SK-N-SH treated with all-trans-retinoic acid at 6 μM for 48 hours (cell line): ENCODE measurements around the gene POU2AF3.

Source experiments
- ATAC-seq: fragments of 200-7000 bp; cut with Tn5 transposase; 3 replicates; pipeline ENCODE4 v1.9.1; 2020; ENCODE audit warnings: mild to moderate bottlenecking, moderate library complexity
- ARNTL ChIP-seq: fragments of 450-650 bp; formaldehyde crosslinking; IDR thresholded peaks from 2 replicates; pipeline ENCODE4 v1.5.0; 2020; ENCODE audit warnings: low read depth, mild to moderate bottlenecking, moderate library complexity, borderline replicate concordance
- BACH2 ChIP-seq: fragments of 250-450 bp; sonication (Bioruptor Pico); IDR thresholded peaks from 2 replicates; pipeline ENCODE4 v1.9.0; 2021; ENCODE audit warnings: mild to moderate bottlenecking, borderline replicate concordance
- CREB5 ChIP-seq: fragments of 250-450 bp; sonication (Bioruptor Pico); IDR thresholded peaks from 2 replicates; pipeline ENCODE4 v1.5.1; 2020; ENCODE audit warnings: low read depth, mild to moderate bottlenecking, moderate library complexity
- CSDC2 ChIP-seq: fragments of 250-450 bp; sonication (Bioruptor Pico); IDR thresholded peaks from 2 replicates; pipeline ENCODE4 v1.5.0; 2020; ENCODE audit warnings: mild to moderate bottlenecking, moderate library complexity
- CSRNP3 ChIP-seq: fragments of 250-450 bp; sonication (Bioruptor Pico); IDR thresholded peaks from 2 replicates; pipeline ENCODE4 v1.5.1; 2021; ENCODE audit warnings: mild to moderate bottlenecking, moderate library complexity
- ISL1 ChIP-seq: fragments of 250-450 bp; sonication (Bioruptor Pico); IDR thresholded peaks from 2 replicates; pipeline ENCODE4 v2.1.2; 2022; ENCODE audit warnings: mild to moderate bottlenecking, moderate library complexity
- OSR1 ChIP-seq: fragments of 250-450 bp; sonication (Bioruptor Pico); IDR thresholded peaks from 2 replicates; pipeline ENCODE4 v1.8.0; 2022; ENCODE audit warnings: moderate library complexity, mild to moderate bottlenecking, inconsistent platforms
- PATZ1 ChIP-seq: fragments of 250-450 bp; sonication (Bioruptor Pico); IDR thresholded peaks from 2 replicates; pipeline ENCODE4 v1.8.0; 2020; ENCODE audit warnings: mild to moderate bottlenecking, moderate library complexity, borderline replicate concordance
- POU6F1 ChIP-seq: fragments of 250-450 bp; sonication (Bioruptor Pico); IDR thresholded peaks from 2 replicates; pipeline ENCODE4 v1.8.0; 2021; ENCODE audit warnings: low read depth, mild to moderate bottlenecking, moderate library complexity, borderline replicate concordance
- PPARA ChIP-seq: fragments of 250-450 bp; sonication (Bioruptor Pico); IDR thresholded peaks from 2 replicates; pipeline ENCODE4 v1.5.0; 2020; ENCODE audit warnings: mild to moderate bottlenecking, borderline replicate concordance
- RARB ChIP-seq: fragments of 250-450 bp; sonication (Bioruptor Pico); IDR thresholded peaks from 2 replicates; pipeline ENCODE4 v1.8.0; 2021; ENCODE audit warnings: mild to moderate bottlenecking, moderate library complexity
- SNAI2 ChIP-seq: fragments of 250-450 bp; sonication (Bioruptor Pico); IDR thresholded peaks from 2 replicates; pipeline ENCODE4 v1.5.0; 2020; ENCODE audit warnings: mild to moderate bottlenecking, moderate library complexity
- TCF4 ChIP-seq: fragments of 250-450 bp; sonication (Bioruptor Pico); IDR thresholded peaks from 2 replicates; pipeline ENCODE4 v1.8.0; 2021; ENCODE audit warnings: mild to moderate bottlenecking, moderate library complexity, borderline replicate concordance
- TOX ChIP-seq: fragments of 250-450 bp; sonication (Bioruptor Pico); IDR thresholded peaks from 2 replicates; pipeline ENCODE4 v1.8.0; 2021; ENCODE audit warnings: mild to moderate bottlenecking, moderate library complexity, borderline replicate concordance
- TSHZ2 ChIP-seq: fragments of 250-450 bp; sonication (Bioruptor Pico); IDR thresholded peaks from 2 replicates; pipeline ENCODE4 v1.5.0; 2020; ENCODE audit warnings: mild to moderate bottlenecking, moderate library complexity
- ZC3H10 ChIP-seq: fragments of 250-450 bp; sonication (Bioruptor Pico); IDR thresholded peaks from 2 replicates; pipeline ENCODE4 v1.5.1; 2021; ENCODE audit warnings: mild to moderate bottlenecking, moderate library complexity
- ZFP3 ChIP-seq: fragments of 250-450 bp; sonication (Bioruptor Pico); IDR thresholded peaks from 2 replicates; pipeline ENCODE4 v1.5.0; 2020; ENCODE audit warnings: mild to moderate bottlenecking, moderate library complexity
- ZFP30 ChIP-seq: fragments of 450-650 bp; formaldehyde crosslinking; IDR thresholded peaks from 2 replicates; pipeline ENCODE4 v1.5.0; 2022; ENCODE audit warnings: mild to moderate bottlenecking, moderate library complexity
- ZNF565 ChIP-seq: fragments of 450-650 bp; formaldehyde crosslinking; conservative IDR thresholded peaks from 2 replicates; pipeline ENCODE4 v1.5.0; 2020; ENCODE audit warnings: low read depth, mild to moderate bottlenecking, moderate library complexity
- ZNF70 ChIP-seq: fragments of 450-650 bp; formaldehyde crosslinking; IDR thresholded peaks from 2 replicates; pipeline ENCODE4 v1.5.0; 2020; ENCODE audit warnings: mild to moderate bottlenecking, moderate library complexity
- ZNF8 ChIP-seq: fragments of 450-650 bp; formaldehyde crosslinking; IDR thresholded peaks from 2 replicates; pipeline ENCODE4 v1.5.0; 2020; ENCODE audit warnings: mild to moderate bottlenecking, moderate library complexity

The POU2AF3 gene

GRCh38 chr11:111308140-111308539 is 9.8 kb downstream of the POU2AF3 start:
- TF ChIP-seq TSHZ2 (CRISPR knock-in tag) (peak; percentile 65; the same call in 1 of the 2 replicates), ZNF70 (CRISPR knock-in tag) (no peak), ARNTL (CRISPR knock-in tag) (no peak), ZNF8 (no peak), OSR1 (CRISPR knock-in tag) (no peak)
- TF ChIP-seq, all 23 proteins: peak for 1
- peak; percentile 82 for ATAC-seq

- ATAC-seq: no peak
- TF ChIP-seq OSR1 (CRISPR knock-in tag) (no peak), TCF4 (CRISPR knock-in tag) (no peak), ZNF8 (no peak), CSDC2 (CRISPR knock-in tag) (no peak), TOX (CRISPR knock-in tag) (no peak), ISL1 (no peak), ZFP30 (CRISPR knock-in tag) (no peak), ZNF565 (CRISPR knock-in tag) (no peak), RARB (no peak), PATZ1 (no peak), ZC3H10 (no peak), CSRNP3 (CRISPR knock-in tag) (no peak), ARNTL (CRISPR knock-in tag) (no peak), POU6F1 (CRISPR knock-in tag) (no peak), SNAI2 (CRISPR knock-in tag) (no peak)
Observed at GRCh38 chr11:111309215-111309915, 11.0 kb downstream of the POU2AF3 start.

- no peak for ATAC-seq
- TF ChIP-seq CREB5 (no peak), TSHZ2 (CRISPR knock-in tag) (no peak), ZNF8 (no peak), SNAI2 (CRISPR knock-in tag) (no peak), TCF4 (CRISPR knock-in tag) (no peak), ZFP3 (CRISPR knock-in tag) (no peak), ISL1 (no peak), POU6F1 (CRISPR knock-in tag) (no peak), ZNF565 (CRISPR knock-in tag) (no peak), BACH2 (CRISPR knock-in tag) (no peak), PPARA (CRISPR knock-in tag) (no peak), PATZ1 (no peak)
Observed at GRCh38 chr11:111310088-111310487, 11.7 kb downstream of the POU2AF3 start.
